VCaP (cell line): Measurements from ENCODE around the gene NR3C1.

Experiments used
- H3K27ac ChIP-seq: fragments of 450-650 bp; 2 replicates; pipeline ENCODE4 v1.5.1; 2017
- TF ChIP-seq, protein P1 (sequence below): fragments of 450-650 bp; conservative IDR thresholded peaks from 2 replicates; pipeline ENCODE4 v1.5.1; 2017; ENCODE audit warnings: mild to moderate bottlenecking, moderate library complexity

Gene NR3C1

GRCh38 chr5:143442385-143442784 is 38.9 kb upstream of the NR3C1 start:
- TF ChIP-seq, protein P1, sequence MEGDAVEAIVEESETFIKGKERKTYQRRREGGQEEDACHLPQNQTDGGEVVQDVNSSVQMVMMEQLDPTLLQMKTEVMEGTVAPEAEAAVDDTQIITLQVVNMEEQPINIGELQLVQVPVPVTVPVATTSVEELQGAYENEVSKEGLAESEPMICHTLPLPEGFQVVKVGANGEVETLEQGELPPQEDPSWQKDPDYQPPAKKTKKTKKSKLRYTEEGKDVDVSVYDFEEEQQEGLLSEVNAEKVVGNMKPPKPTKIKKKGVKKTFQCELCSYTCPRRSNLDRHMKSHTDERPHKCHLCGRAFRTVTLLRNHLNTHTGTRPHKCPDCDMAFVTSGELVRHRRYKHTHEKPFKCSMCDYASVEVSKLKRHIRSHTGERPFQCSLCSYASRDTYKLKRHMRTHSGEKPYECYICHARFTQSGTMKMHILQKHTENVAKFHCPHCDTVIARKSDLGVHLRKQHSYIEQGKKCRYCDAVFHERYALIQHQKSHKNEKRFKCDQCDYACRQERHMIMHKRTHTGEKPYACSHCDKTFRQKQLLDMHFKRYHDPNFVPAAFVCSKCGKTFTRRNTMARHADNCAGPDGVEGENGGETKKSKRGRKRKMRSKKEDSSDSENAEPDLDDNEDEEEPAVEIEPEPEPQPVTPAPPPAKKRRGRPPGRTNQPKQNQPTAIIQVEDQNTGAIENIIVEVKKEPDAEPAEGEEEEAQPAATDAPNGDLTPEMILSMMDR: no peak
- H3K27ac ChIP-seq: no peak overlapping the region

DNA sequence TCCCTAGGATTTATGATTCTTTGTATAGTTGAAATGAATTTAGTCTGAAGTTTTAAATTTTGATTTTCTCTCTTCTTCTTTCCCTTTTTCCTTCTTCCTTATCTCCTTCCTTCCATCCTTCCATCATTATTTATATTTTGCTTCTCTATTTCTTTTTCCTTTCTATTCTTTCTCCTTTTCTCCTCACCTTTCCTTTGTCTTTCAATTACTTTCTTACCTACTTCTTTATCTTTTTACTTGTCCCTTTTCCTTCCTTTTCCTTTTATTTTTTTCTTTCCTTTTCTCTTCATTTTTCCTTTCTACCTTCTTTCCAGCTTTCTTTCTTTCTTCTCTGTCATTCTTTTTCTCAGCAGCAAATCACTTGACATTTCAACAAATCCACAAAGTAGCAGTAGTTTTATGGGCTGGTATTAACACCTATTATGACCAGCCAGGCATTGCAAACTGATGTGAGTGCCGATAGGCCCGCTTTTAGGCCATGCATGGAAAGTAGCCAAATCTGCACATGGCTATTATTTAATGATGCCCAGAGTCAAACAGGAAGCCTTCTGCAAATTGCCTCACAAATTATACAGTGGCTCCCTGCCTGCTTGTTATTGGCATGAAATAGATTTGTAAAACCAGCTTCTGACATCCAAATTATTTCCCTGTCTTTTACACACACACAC is 37.1 kb upstream of the NR3C1 start:
- TF ChIP-seq, protein P1: no peak
- no peak overlapping the region for H3K27ac ChIP-seq

- TF ChIP-seq, protein P1: no peak
- no peak overlapping the region for H3K27ac ChIP-seq
These were observed 34.3 kb upstream of the NR3C1 start for GRCh38 chr5:143437666-143438273.

DNA sequence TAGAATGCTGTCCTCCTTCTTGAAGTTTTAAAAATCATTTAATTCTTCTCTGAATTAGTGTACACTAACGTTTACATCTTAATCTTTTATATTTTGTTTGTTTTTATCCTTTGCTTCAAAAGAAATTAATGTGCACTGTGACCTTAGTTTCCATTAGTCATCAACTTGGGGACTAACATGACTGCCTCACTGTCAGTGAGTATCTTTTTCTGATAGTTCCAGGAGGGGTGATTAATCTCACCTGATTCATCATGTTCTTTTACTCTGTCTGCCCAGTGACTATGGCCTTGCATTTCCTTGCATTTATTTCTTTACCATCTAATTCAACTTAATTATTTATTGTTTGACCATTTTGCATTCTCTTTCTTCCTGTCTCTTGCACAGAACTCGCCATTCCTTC is 33.4 kb upstream of the NR3C1 start:
- TF ChIP-seq, protein P1: no peak
- H3K27ac ChIP-seq: no peak overlapping the region

DNA sequence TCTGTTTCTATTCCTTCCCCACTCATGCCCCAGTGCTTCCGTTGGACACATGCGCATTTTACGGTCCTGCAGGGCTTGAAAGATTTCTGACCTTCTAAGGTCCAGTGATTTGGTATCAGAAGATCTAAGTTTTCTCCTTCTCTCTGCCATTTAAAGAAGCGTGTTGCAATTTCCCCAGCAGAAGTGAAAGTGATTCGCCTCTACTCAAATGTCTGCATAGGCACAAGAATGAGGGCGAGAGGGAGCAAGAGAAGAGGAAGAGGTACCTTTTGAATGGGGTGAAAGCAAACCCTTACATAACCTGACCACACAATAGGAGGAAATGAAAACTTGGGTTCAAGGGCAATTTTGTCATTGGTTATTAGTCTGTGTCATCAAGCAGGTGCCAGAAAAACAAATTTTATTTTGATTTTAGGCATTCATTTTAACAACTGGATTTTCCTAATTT is 31.7 kb upstream of the NR3C1 start:
- H3K27ac ChIP-seq: no peak overlapping the region
- TF ChIP-seq, protein P1: no peak

GRCh38 chr5:143434261-143435209 is 31.0 kb upstream of the NR3C1 start:
- 0 out of 2 replicates have a peak overlapping the region, but pooled peaks have one; percentile 1 for H3K27ac ChIP-seq
- TF ChIP-seq, protein P1: no peak

DNA sequence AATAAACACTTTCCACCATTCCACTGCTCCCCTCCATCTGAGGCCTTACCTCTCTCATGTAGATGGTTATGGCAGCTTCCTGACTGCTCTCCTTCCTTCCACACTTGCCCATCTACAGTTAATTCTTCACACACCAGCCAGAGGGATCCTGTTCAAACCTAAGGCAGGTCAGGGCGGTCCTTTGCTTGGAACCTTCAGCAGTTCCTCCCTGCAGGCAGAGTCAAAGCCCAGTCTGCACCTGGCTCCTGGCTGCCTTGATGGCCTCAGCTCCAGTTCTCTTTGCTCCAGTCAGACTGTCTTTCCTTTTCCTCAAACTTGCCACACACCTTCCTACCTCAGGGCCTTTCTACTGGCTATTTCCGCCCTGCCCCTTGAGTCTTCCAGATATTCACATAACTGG is 30.2 kb upstream of the NR3C1 start:
- TF ChIP-seq, protein P1: no peak
- no peak overlapping the region for H3K27ac ChIP-seq
